H1 (cell line): ENCODE results near the gene GID8. TPM values are rescaled to one million over a fixed set of nuclear protein-coding genes. Genes with fewer than 3 reads are reported as not detected.

ENCODE experiments used
- CTCF ChIA-PET: fragments of 300-600 bp; sonication (Branson Sonifier 250); formaldehyde crosslinking; loops from one replicate; lab custom pipeline; 2021; ENCODE audit not compliant: partially characterized antibody; lab: Charles Lee
- POLR2A ChIA-PET: fragments of 300-600 bp; sonication (Branson Sonifier 250); formaldehyde crosslinking; loops from one replicate; lab custom pipeline; 2021; ENCODE audit warnings: inconsistent platforms; ENCODE audit not compliant: partially characterized antibody; lab: Charles Lee
- DNase-seq, 2 experiments: peaks; one replicate each; pipeline versions ENCODE4 v3.0.0 to v3.0.0-alpha.2; 2010 to 2022; ENCODE audit warnings: low spot score in 2 of 2, low read depth in 1 of 2, mixed read lengths in 1 of 2
- FAIRE-seq: peaks from 2 replicates; lab custom pipeline; 2011; peaks lifted over from hg19 to GRCh38; lab: Jason Lieb, UNC
- H2AFZ ChIP-seq: 2 replicates; pipeline ENCODE4 v1.8.1; 2012; ENCODE audit warnings: low read length, inconsistent platforms
- H2AK5ac ChIP-seq: 2 replicates; pipeline ENCODE4 v1.6.1; 2013; ENCODE audit warnings: low read depth, low read length
- H2BK120ac ChIP-seq: replicated peaks from 2 replicates; pipeline ENCODE3; 2013; ENCODE audit warnings: low read depth, low read length, inconsistent platforms
- H2BK12ac ChIP-seq: 2 replicates; pipeline ENCODE4 v1.6.1; 2013; ENCODE audit warnings: low read depth, low read length
- H2BK15ac ChIP-seq: 2 replicates; pipeline ENCODE4 v1.6.1; 2013; ENCODE audit warnings: low read length
- H2BK20ac ChIP-seq: 2 replicates; pipeline ENCODE4 v1.6.1; 2013; ENCODE audit warnings: low read length
- H2BK5ac ChIP-seq: 2 replicates; pipeline ENCODE4 v1.6.1; 2013; ENCODE audit warnings: low read depth, low read length
- H3K14ac ChIP-seq: 2 replicates; pipeline ENCODE4 v1.6.1; 2013; ENCODE audit warnings: inconsistent platforms; ENCODE audit not compliant: insufficient read length
- H3K18ac ChIP-seq: 2 replicates; pipeline ENCODE4 v1.6.1; 2013; ENCODE audit warnings: low read length; ENCODE audit errors: extremely low read depth
- H3K23ac ChIP-seq: 2 replicates; pipeline ENCODE4 v1.6.1; 2013; ENCODE audit warnings: inconsistent platforms; ENCODE audit not compliant: insufficient read length
- H3K23me2 ChIP-seq: 2 replicates; pipeline ENCODE4 v1.6.1; 2013; ENCODE audit warnings: low read depth, low read length
- H3K27ac ChIP-seq: 2 replicates; pipeline ENCODE4 v1.6.1; 2011; ENCODE audit warnings: low read depth, low read length, inconsistent platforms
- H3K27me3 ChIP-seq, 4 experiments: replicated peaks in 1 of 4; 1 replicate in 1 of 4; 2 replicates in 3 of 4; pipeline versions ENCODE4 v1.6.1 to v1.8.1; 2011 to 2013; ENCODE audit warnings: low read length in 3 of 4, mild to moderate bottlenecking in 3 of 4, inconsistent platforms in 2 of 4, mixed read lengths in 2 of 4, moderate library complexity in 1 of 4; ENCODE audit not compliant: control insufficient read depth in 3 of 4, insufficient read depth in 3 of 4; ENCODE audit errors: extremely low read depth in 1 of 4
- H3K36me3 ChIP-seq, 4 experiments: 2 replicates each; pipeline versions ENCODE4 v1.6.1 to v1.8.1; 2011 to 2013; ENCODE audit warnings: mild to moderate bottlenecking in 4 of 4, low read length in 3 of 4, moderate library complexity in 2 of 4, control low read depth in 1 of 4, inconsistent platforms in 1 of 4; ENCODE audit not compliant: insufficient read depth in 4 of 4, control insufficient read depth in 2 of 4
- H3K4ac ChIP-seq: replicated peaks from 2 replicates; pipeline ENCODE3; 2013; ENCODE audit warnings: low read length, low read depth, mixed read lengths, inconsistent platforms; ENCODE audit not compliant: insufficient read length
- H3K4me1 ChIP-seq, 4 experiments: replicated peaks in 1 of 4; 1 replicate in 1 of 4; 2 replicates in 3 of 4; pipeline versions ENCODE4 v1.6.1 to v1.8.1; 2011 to 2013; ENCODE audit warnings: low read length in 3 of 4, inconsistent platforms in 2 of 4, mixed read lengths in 1 of 4; ENCODE audit not compliant: insufficient read depth in 4 of 4, control insufficient read depth in 3 of 4
- H3K4me2 ChIP-seq, 2 experiments: 2 replicates each; pipeline versions ENCODE4 v1.6.1 to v1.8.1; 2011 to 2013; ENCODE audit warnings: low read depth in 2 of 2, low read length in 2 of 2, control low read depth in 1 of 2, inconsistent platforms in 1 of 2, mild to moderate bottlenecking in 1 of 2; ENCODE audit not compliant: insufficient read depth in 1 of 2
- H3K4me3 ChIP-seq, 4 experiments: fragments of 200-600, 300-600 bp in 1 of 4; sonication (generic), shearing (Covaris generic), sonication (Bioruptor Twin) in 1 of 4; 2 replicates each; pipeline versions ENCODE4 v1.5.1 to v1.8.1; 2011 to 2016; ENCODE audit warnings: low read length in 4 of 4, low read depth in 3 of 4, control low read depth in 2 of 4, inconsistent platforms in 2 of 4, mild to moderate bottlenecking in 2 of 4, mixed read lengths in 1 of 4, moderate library complexity in 1 of 4; ENCODE audit not compliant: insufficient read depth in 2 of 4; ENCODE audit errors: extremely low read depth in 1 of 4
- H3K56ac ChIP-seq: replicated peaks from 2 replicates; pipeline ENCODE3; 2013; ENCODE audit warnings: low read depth, mild to moderate bottlenecking, mixed read lengths, low read length, inconsistent platforms; ENCODE audit not compliant: insufficient read length
- H3K79me1 ChIP-seq: 2 replicates; pipeline ENCODE4 v1.6.1; 2013; ENCODE audit warnings: low read depth, low read length, control low read depth
- H3K79me2 ChIP-seq, 2 experiments: 2 replicates each; pipeline versions ENCODE4 v1.6.1 to v1.8.1; 2012 to 2013; ENCODE audit warnings: low read length in 2 of 2, mild to moderate bottlenecking in 2 of 2, inconsistent platforms in 1 of 2; ENCODE audit not compliant: insufficient read depth in 2 of 2, control insufficient read depth in 1 of 2
- H3K9ac ChIP-seq, 4 experiments: replicated peaks in 1 of 4; 1 replicate in 1 of 4; 2 replicates in 3 of 4; pipeline versions ENCODE4 v1.6.1 to v1.8.1; 2011 to 2013; ENCODE audit warnings: low read depth in 3 of 4, low read length in 3 of 4, control low read depth in 2 of 4, mild to moderate bottlenecking in 2 of 4, moderate library complexity in 2 of 4, inconsistent platforms in 1 of 4; ENCODE audit errors: extremely low read depth in 1 of 4
- H3K9me3 ChIP-seq, 2 experiments: 2 replicates each; pipeline versions ENCODE4 v1.6.1 to v1.8.1; 2012 to 2013; ENCODE audit warnings: mild to moderate bottlenecking in 2 of 2, moderate library complexity in 2 of 2, control low read depth in 1 of 2, inconsistent platforms in 1 of 2, low read depth in 1 of 2, low read length in 1 of 2, mixed read lengths in 1 of 2; ENCODE audit not compliant: insufficient read depth in 2 of 2
- H4K20me1 ChIP-seq, 2 experiments: replicated peaks in 1 of 2; 2 replicates each; pipeline versions ENCODE3 to v1.8.1; 2011 to 2013; ENCODE audit warnings: inconsistent platforms in 2 of 2, low read length in 2 of 2, mild to moderate bottlenecking in 1 of 2; ENCODE audit not compliant: insufficient read depth in 2 of 2, control insufficient read depth in 1 of 2
- H4K5ac ChIP-seq: 2 replicates; pipeline ENCODE4 v1.6.1; 2013; ENCODE audit warnings: low read length, low read depth, mixed read lengths, inconsistent platforms; ENCODE audit not compliant: insufficient read length
- H4K8ac ChIP-seq: 2 replicates; pipeline ENCODE4 v1.8.0; 2013; ENCODE audit warnings: mild to moderate bottlenecking, moderate library complexity, low read length, inconsistent platforms; ENCODE audit not compliant: insufficient read depth; ENCODE audit errors: extremely low read depth
- H4K91ac ChIP-seq: replicated peaks from 2 replicates; pipeline ENCODE3; 2013; ENCODE audit warnings: low read length, mixed read lengths, inconsistent platforms; ENCODE audit not compliant: insufficient read length
- POLR2AphosphoS5 ChIP-seq: IDR thresholded peaks from 2 replicates; pipeline ENCODE4 v1.6.1; 2011; ENCODE audit warnings: low read depth, low read length
- SIN3A ChIP-seq, 2 experiments: IDR thresholded peaks in 1 of 2; conservative IDR thresholded peaks in 1 of 2; 2 replicates each; pipeline ENCODE4 v1.6.1; 2011 to 2012; ENCODE audit warnings: low read length in 2 of 2, improper control_type of control experiment in 1 of 2, low read depth in 1 of 2, mild to moderate bottlenecking in 1 of 2
- WGBS, 2 experiments: shearing (Covaris generic) in 1 of 2; methylation state at CpG; one replicate each; pipeline versions ENCODE4 v1.1.6 to v1.1.7; 2013 to 2015; ENCODE audit warnings: low lambda C conversion rate in 2 of 2, mixed read lengths in 2 of 2, inconsistent platforms in 1 of 2, low coverage in 1 of 2, missing lambda C conversion rate in 1 of 2; ENCODE audit not compliant: insufficient replicate concordance in 2 of 2, insufficient coverage in 1 of 2, insufficient read length in 1 of 2; ENCODE audit errors: extremely low coverage in 1 of 2, missing lambda C conversion rate in 1 of 2; 5-methylcytosine and 5-hydroxymethylcytosine counted together
- polyA plus RNA-seq, 7 experiments: library from polyadenylated mRNA; depleted of rRNA in 3 of 7; stranded (reverse) in 5 of 7; unstranded in 2 of 7; fragments of >200 nt in 5 of 7; fragments of 200-250 nt in 2 of 7; gene quantifications; 1 replicate in 5 of 7; 2 replicates in 1 of 7; 4 replicates in 1 of 7; pipeline versions ENCODE4 v1.2.1 to v1.2.3, GENCODE V29; 2011 to 2013; ENCODE audit warnings: missing spikeins in 2 of 7, mixed read lengths in 2 of 7
- total RNA-seq: library from RNA; stranded (reverse); fragmentation: NEBNext Ultra II Directional; extraction: Animal tissue kit (Norgen Biotek cat#: 25700); gene quantifications from 2 replicates; pipeline ENCODE4 v1.2.1, GENCODE V29; 2021

The GID8 gene
- total and polyA plus RNA-seq, 2 of the 8 experiments (the other 6 are each of a cell fraction or from before 2014, with no cell fraction given), result 39.7 to 72.9 TPM

DNA sequence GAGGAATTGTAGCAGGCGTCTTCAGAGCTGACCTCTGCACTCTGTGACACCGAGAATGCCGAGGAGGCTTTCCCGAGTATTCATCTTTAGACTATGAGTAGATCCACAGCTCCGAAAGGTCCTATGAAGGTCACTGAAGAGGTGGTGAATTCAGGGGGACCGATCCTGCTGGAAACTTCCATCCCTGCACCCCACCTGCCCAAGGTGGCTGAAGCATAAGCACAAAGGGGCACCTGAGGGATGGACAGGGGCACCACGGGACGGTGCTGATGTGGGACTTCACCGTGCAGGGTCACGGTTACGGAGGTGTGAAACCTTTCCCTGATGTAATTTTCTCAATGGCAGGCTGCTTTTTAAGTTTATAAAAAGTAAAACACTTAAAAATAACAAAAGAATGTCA is 36.1 kb upstream of the GID8 start:
- H3K36me3 ChIP-seq, result peaks cover 34 to 52% (median 40%) of the 10 kb centered on the region in 4 experiments
- no peak overlapping the region for H3K4ac ChIP-seq
- no peak overlapping the region for H3K9ac ChIP-seq
- DNase-seq (no peak), FAIRE-seq (no peak)
- no peak overlapping the region for H2BK120ac ChIP-seq
- TF ChIP-seq POLR2AphosphoS5 (peak; percentile 55; the same call in 1 of the 2 replicates), SIN3A (conservative IDR thresholded peaks at IDR 0.05 in 1 of 2, IDR thresholded peaks at IDR 0.05 in 1 of 2; ENCODE audit: low read depth in 1 of 2, low read length in 2 of 2) (no peak)
- WGBS, 2 experiments, result 91% methylated on average over 11 of the region's 11 CpGs; no CpG with 5 or more reads in 1 of the 2 experiments
- H4K8ac ChIP-seq, result no peak overlapping the region
- H2AFZ ChIP-seq, result no peak overlapping the region
- no peak overlapping the region for H3K14ac ChIP-seq
- no peaks in the 10 kb centered on the region; a peak in 1 of 4 replicates for H3K79me2 ChIP-seq
- H4K20me1 ChIP-seq, result peaks cover 2 to 16% of the 10 kb centered on the region in 2 experiments
- no peak overlapping the region for H3K27ac ChIP-seq
- H3K9me3 ChIP-seq, result no peaks in the 10 kb centered on the region
- no peak overlapping the region for H2BK5ac ChIP-seq
- peaks cover 9% of the 10 kb centered on the region for H3K79me1 ChIP-seq
- H4K5ac ChIP-seq, result no peak overlapping the region
- CTCF ChIA-PET, result interaction anchor here (0.6 to 5.8 kb wide), 23 partner anchors 8 to 400 kb away, joined by 3 to 56 read pairs (median 6); partner anchors contain the start of gene TCFL5
- no peaks in the 10 kb centered on the region for H3K23me2 ChIP-seq
- no peaks in the 10 kb centered on the region for H3K27me3 ChIP-seq
- H3K23ac ChIP-seq, result no peak overlapping the region
- H2BK20ac ChIP-seq, result no peak overlapping the region
- no peak overlapping the region for H4K91ac ChIP-seq
- no peak overlapping the region for H3K56ac ChIP-seq
- H3K4me1 ChIP-seq, result peaks cover 9 to 18% (median 15%) of the 10 kb centered on the region in 4 experiments
- no peak overlapping the region for H2BK15ac ChIP-seq
- POLR2A ChIA-PET, result interaction anchor here (0.6 to 9.9 kb wide), 12 partner anchors 10 to 151 kb away, joined by 3 to 88 read pairs (median 12); partner anchors contain the start of genes DIDO1 and GID8
- H3K4me3 ChIP-seq, result no peak overlapping the region
- H3K4me2 ChIP-seq, result no peak overlapping the region
- no peak overlapping the region for H3K18ac ChIP-seq
- no peak overlapping the region for H2AK5ac ChIP-seq
- no peak overlapping the region for H2BK12ac ChIP-seq
